CD4-positive, alpha-beta T cell (primary cell): Measurements from ENCODE around the gene SIN3A. TPM values are rescaled to one million over a fixed set of nuclear protein-coding genes. Genes with fewer than 3 reads are reported as not detected.
A peak's percentile ranks its signal among the peaks of the same experiment; 100 is the strongest.

ENCODE experiments used
- ATAC-seq: fragments of 200-7000 bp; cut with Tn5 transposase; one replicate; pipeline ENCODE4 v1.10.0; 2022; ENCODE audit warnings: mild to moderate bottlenecking; ENCODE audit not compliant: poor library complexity
- CTCF ChIA-PET: fragments of 350-600 bp; sonication (Branson Sonifier 250); formaldehyde crosslinking; loops from one replicate; lab custom pipeline; 2021; ENCODE audit warnings: antibody characterized with exemption, inconsistent platforms; lab: Charles Lee
- POLR2A ChIA-PET: fragments of 350-600 bp; sonication (Branson Sonifier 250); formaldehyde crosslinking; loops from one replicate; lab custom pipeline; 2021; ENCODE audit warnings: antibody characterized with exemption, inconsistent platforms; lab: Charles Lee
- DNase-seq, 14 experiments: peaks; one replicate each; pipeline ENCODE4 v3.0.0-alpha.2; 2013 to 2020; ENCODE audit warnings: mixed read lengths in 2 of 14
- H3K27ac ChIP-seq, 2 donors: one replicate each; pipeline versions ENCODE4 v1.5.1 to v1.7.0; 2013; ENCODE audit warnings: low read length in 2 of 2, low read depth in 1 of 2, mild to moderate bottlenecking in 1 of 2
- H3K27me3 ChIP-seq, 2 experiments: 1 replicate in 1 of 2; 2 replicates in 1 of 2; pipeline versions ENCODE4 v1.6.1 to v1.7.0; 2013; ENCODE audit warnings: low read length in 2 of 2, control low read depth in 1 of 2, mild to moderate bottlenecking in 1 of 2, moderate library complexity in 1 of 2; ENCODE audit not compliant: insufficient read depth in 2 of 2, control insufficient read depth in 1 of 2
- H3K36me3 ChIP-seq: one replicate; pipeline ENCODE4 v1.6.1; 2013; ENCODE audit warnings: low read length, control low read depth; ENCODE audit not compliant: insufficient read depth
- H3K4me1 ChIP-seq: one replicate; pipeline ENCODE4 v1.6.1; 2013; ENCODE audit warnings: low read length, control low read depth; ENCODE audit not compliant: insufficient read depth
- H3K4me3 ChIP-seq: one replicate; pipeline ENCODE4 v1.5.1; 2013; ENCODE audit warnings: mild to moderate bottlenecking, low read length, moderate library complexity
- H3K9me3 ChIP-seq, 2 experiments: 1 replicate in 1 of 2; 2 replicates in 1 of 2; pipeline versions ENCODE4 v1.6.1 to v1.7.0; 2013; ENCODE audit warnings: low read length in 2 of 2, mild to moderate bottlenecking in 2 of 2, control low read depth in 1 of 2, moderate library complexity in 1 of 2; ENCODE audit not compliant: control insufficient read depth in 1 of 2, insufficient read depth in 1 of 2
- H3K27ac Mint-ChIP-seq: one replicate; pipeline ENCODE4 v1.8.0; 2020; ENCODE audit warnings: mixed read lengths
- H3K27me3 Mint-ChIP-seq: one replicate; pipeline ENCODE4 v1.8.0; 2021; ENCODE audit warnings: mixed read lengths
- H3K36me3 Mint-ChIP-seq: one replicate; pipeline ENCODE4 v1.8.0; 2021; ENCODE audit warnings: low read depth, mixed read lengths
- H3K4me1 Mint-ChIP-seq: one replicate; pipeline ENCODE4 v1.8.0; 2021; ENCODE audit warnings: low read depth, mixed read lengths
- H3K4me3 Mint-ChIP-seq: one replicate; pipeline ENCODE4 v1.8.0; 2020; ENCODE audit warnings: mild to moderate bottlenecking, mixed read lengths
- H3K9me3 Mint-ChIP-seq: one replicate; pipeline ENCODE4 v1.8.0; 2020; ENCODE audit warnings: mixed read lengths
- intact Hi-C, 2 experiments: fragments of 100-400 bp; cut with DNase I in 1 of 2; cut with micrococcal nuclease in 1 of 2; formaldehyde crosslinking; loops; one replicate each; pipeline versions ENCODE4 v1.15.1 to v1.9.0; 2023 to 2025; cut with DNase I, micrococcal nuclease
- total RNA-seq, 174 experiments: library from RNA in 2 of 174; stranded (reverse) in 2 of 174; gene quantifications; one replicate each; pipeline ENCODE4 v1.2.3 and lab custom pipeline; 2021 to 2026
- TF ChIP-seq, protein P1 (sequence below): fragments of 200-600 bp; IDR thresholded peaks from one replicate; pipeline ENCODE4 v1.8.0; 2022; ENCODE audit warnings: antibody characterized with exemption, mild to moderate bottlenecking

Gene SIN3A
- total RNA-seq, 2 experiments from 2014 or later = 136 to 141 TPM

DNA sequence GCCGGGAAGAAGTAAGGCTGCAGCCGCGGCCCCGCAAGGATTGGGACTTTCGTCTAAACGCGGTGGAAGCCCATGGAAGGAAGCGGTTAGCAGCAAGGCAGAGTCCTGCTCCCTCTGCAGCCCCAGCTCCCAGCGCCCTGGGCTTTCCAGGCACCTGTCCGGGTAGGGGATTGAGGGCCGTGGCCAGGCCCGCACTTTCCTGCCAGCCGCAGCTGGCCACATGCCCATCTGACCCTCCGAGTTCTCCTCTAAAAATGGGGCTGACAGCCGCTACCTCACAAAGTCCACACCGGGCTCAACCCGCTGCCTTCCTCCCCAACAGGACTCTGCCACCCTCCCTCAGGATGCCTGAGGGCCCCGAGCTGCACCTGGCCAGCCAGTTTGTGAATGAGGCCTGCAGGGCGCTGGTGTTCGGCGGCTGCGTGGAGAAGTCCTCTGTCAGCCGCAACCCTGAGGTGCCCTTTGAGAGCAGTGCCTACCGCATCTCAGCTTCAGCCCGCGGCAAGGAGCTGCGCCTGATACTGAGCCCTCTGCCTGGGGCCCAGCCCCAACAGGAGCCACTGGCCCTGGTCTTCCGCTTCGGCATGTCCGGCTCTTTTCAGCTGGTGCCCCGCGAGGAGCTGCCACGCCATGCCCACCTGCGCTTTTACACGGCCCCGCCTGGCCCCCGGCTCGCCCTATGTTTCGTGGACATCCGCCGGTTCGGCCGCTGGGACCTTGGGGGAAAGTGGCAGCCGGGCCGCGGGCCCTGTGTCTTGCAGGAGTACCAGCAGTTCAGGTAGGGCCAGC, 102.7 kb downstream of the SIN3A start:
- H3K4me1 Mint-ChIP-seq = peaks cover 35% of the 10 kb centered on the region
- Histone ChIP-seq H3K4me3 (peak overlapping the region; percentile 86), H3K27ac (peak overlapping the region; percentile 43 to 48), H3K4me1 (peaks cover 51% of the 10 kb centered on the region), H3K36me3 (peaks cover 2% of the 10 kb centered on the region), H3K9me3 (peaks cover 21 to 51% of the 10 kb centered on the region in 2 experiments), H3K27me3 (no peaks in the 10 kb centered on the region)
- H3K36me3 Mint-ChIP-seq = peaks cover 13% of the 10 kb centered on the region
- no peak for ATAC-seq
- H3K9me3 Mint-ChIP-seq = peaks cover 7% of the 10 kb centered on the region
- POLR2A ChIA-PET = interaction anchor here (0.6 to 9.6 kb wide), 10 partner anchors 13 to 398 kb away, joined by 3 to 146 read pairs (median 6); partner anchors contain the start of genes COMMD4, IMP3, MAN2C1 and SIN3A
- H3K4me3 Mint-ChIP-seq = peak overlapping the region; percentile 83
- peak overlapping the region; percentile 93 for H3K27ac Mint-ChIP-seq
- intact Hi-C loops = no loop called here
- no peaks in the 10 kb centered on the region for H3K27me3 Mint-ChIP-seq
- CTCF ChIA-PET = interaction anchor here (2.6 kb wide), 1 partner anchor 19 kb away, joined by 15 read pairs; the partner anchor contains the start of gene MAN2C1
- TF ChIP-seq, protein P1, sequence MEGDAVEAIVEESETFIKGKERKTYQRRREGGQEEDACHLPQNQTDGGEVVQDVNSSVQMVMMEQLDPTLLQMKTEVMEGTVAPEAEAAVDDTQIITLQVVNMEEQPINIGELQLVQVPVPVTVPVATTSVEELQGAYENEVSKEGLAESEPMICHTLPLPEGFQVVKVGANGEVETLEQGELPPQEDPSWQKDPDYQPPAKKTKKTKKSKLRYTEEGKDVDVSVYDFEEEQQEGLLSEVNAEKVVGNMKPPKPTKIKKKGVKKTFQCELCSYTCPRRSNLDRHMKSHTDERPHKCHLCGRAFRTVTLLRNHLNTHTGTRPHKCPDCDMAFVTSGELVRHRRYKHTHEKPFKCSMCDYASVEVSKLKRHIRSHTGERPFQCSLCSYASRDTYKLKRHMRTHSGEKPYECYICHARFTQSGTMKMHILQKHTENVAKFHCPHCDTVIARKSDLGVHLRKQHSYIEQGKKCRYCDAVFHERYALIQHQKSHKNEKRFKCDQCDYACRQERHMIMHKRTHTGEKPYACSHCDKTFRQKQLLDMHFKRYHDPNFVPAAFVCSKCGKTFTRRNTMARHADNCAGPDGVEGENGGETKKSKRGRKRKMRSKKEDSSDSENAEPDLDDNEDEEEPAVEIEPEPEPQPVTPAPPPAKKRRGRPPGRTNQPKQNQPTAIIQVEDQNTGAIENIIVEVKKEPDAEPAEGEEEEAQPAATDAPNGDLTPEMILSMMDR = no peak
- peak in 1 of 14 experiments; percentile 41 for DNase-seq

DNA sequence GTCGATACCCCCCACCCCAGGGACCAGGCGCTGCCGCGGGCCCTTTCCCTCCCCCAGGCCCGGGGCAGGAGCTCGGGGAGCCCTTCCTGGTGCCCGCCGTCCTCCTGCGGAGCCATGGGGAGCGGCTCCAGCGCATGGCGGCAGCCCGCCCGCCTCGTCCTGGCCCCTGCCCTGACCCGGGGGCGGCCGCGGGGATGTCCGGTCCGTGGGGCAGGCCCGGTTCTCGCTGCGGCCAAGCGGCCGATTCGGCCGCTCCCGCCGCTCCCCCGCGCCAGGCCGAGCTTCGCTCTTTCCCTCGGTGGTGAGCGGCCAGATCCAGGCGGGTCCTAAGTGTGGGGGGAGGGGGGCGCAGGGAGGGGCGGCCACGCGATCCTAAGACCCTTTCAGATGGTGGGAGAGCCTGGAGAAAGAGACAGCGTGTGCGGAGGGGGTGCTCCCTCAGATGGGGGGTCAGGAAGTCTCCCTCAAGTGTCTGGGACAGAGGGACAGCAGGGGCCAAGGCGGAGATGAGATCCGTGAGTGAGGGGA, 103.4 kb downstream of the SIN3A start:
- H3K9me3 Mint-ChIP-seq = peaks cover 7% of the 10 kb centered on the region
- no peaks in the 10 kb centered on the region for H3K27me3 Mint-ChIP-seq
- H3K36me3 Mint-ChIP-seq = peaks cover 13% of the 10 kb centered on the region
- POLR2A ChIA-PET = interaction anchor here (0.6 to 9.6 kb wide), 10 partner anchors 12 to 399 kb away, joined by 3 to 146 read pairs (median 6); partner anchors contain the start of genes COMMD4, IMP3, MAN2C1 and SIN3A
- Histone ChIP-seq H3K9me3 (peaks cover 21 to 51% of the 10 kb centered on the region in 2 experiments), H3K4me1 (peaks cover 51% of the 10 kb centered on the region), H3K27me3 (no peaks in the 10 kb centered on the region), H3K27ac (peak overlapping the region; percentile 43 to 48), H3K4me3 (peak overlapping the region; percentile 86), H3K36me3 (peaks cover 2% of the 10 kb centered on the region)
- intact Hi-C loops = no loop called here
- peaks cover 35% of the 10 kb centered on the region for H3K4me1 Mint-ChIP-seq
- peak overlapping the region; percentile 93 for H3K27ac Mint-ChIP-seq
- no peak for ATAC-seq
- CTCF ChIA-PET = interaction anchor here (2.6 kb wide), 1 partner anchor 20 kb away, joined by 15 read pairs; the partner anchor contains the start of gene MAN2C1
- DNase-seq = no peak
- peak overlapping the region; percentile 89 for H3K4me3 Mint-ChIP-seq
- TF ChIP-seq, protein P1 = no peak

DNA sequence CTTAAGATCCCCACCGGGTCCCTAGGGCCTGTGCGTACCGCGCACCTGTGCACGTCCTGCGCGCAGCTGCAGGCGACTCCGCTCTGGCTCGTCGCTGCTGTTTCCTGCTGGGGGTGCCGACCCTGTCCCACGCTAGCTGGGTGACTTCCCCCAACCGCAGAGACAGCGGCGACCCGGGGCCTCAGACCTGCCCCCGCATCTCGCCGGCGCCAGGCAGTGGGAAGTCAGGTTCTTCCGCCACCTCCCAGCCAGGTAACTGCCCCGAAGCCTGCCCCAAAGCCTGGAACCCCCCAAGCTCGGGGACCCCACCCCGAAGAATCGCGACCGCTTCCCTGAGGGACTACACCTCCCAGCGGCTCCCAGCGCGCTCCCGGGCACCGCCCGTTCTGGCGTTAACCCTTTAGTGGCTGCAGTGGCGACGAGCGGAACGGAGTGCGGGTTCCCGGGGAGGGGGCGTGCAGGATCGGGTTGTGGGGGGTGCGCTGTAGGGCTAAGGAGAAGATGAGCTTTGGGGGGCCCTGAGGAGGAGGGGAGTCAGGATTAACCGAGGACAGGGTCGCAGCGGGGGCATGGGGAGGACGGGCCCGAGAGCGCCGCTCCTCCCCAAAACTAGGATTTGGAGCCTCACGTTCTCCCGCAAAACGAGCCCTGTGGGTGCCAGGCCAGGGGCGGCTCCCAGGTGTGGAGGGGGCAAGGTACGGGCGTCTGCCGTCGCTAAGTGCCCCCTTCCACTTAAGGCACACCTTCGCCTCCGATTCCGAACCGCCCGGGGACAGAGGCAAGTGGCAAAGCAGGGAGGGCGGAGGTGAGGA, 104.1 kb downstream of the SIN3A start:
- H3K9me3 Mint-ChIP-seq = peaks cover 7% of the 10 kb centered on the region

More for the DNA sequence above, 104.1 kb downstream of the SIN3A start:
- DNase-seq = peak; percentile 31 to 83 (median 57)
- Histone ChIP-seq H3K4me1 (peaks cover 51% of the 10 kb centered on the region), H3K27ac (peak overlapping the region in 1 of 2 donors; percentile 43), H3K27me3 (no peaks in the 10 kb centered on the region), H3K4me3 (peak overlapping the region; percentile 86), H3K36me3 (peaks cover 2% of the 10 kb centered on the region), H3K9me3 (peaks cover 21 to 50% of the 10 kb centered on the region in 2 experiments)
- peak overlapping the region; percentile 83 for H3K27ac Mint-ChIP-seq
- H3K27me3 Mint-ChIP-seq = no peaks in the 10 kb centered on the region
- TF ChIP-seq, protein P1 = no peak
- peak overlapping the region; percentile 89 for H3K4me3 Mint-ChIP-seq
- ChIA-PET POLR2A (interaction anchor here (0.6 to 9.6 kb wide), 10 partner anchors 9 to 732 kb away, joined by 3 to 146 read pairs (median 6); partner anchors contain the start of genes CLK3, COMMD4, IMP3 and MAN2C1), CTCF (interaction anchor here (2.6 kb wide), 1 partner anchor 20 kb away, joined by 15 read pairs; the partner anchor contains the start of gene MAN2C1)
- peaks cover 35% of the 10 kb centered on the region for H3K4me1 Mint-ChIP-seq
- intact Hi-C loops = no loop called here
- peak; percentile 67 for ATAC-seq
- peaks cover 13% of the 10 kb centered on the region for H3K36me3 Mint-ChIP-seq
